T-cell (primary cell): Measurements from ENCODE around the gene SSBP2. TPM values are rescaled to one million over a fixed set of nuclear protein-coding genes. Genes with fewer than 3 reads are reported as not detected.

Source experiments
- ATAC-seq, 4 experiments: fragments of 200-7000 bp in 3 of 4; fragments of 150-1000 bp in 1 of 4; cut with Tn5 transposase; replicated peaks in 1 of 4; 1 replicate in 3 of 4; 2 replicates in 1 of 4; pipeline ENCODE4 v1.10.0; 2021; ENCODE audit warnings: moderate library complexity in 3 of 4, mild to moderate bottlenecking in 2 of 4, moderate number of reproducible peaks in 1 of 4
- CTCF ChIA-PET, 2 donors: fragments of 300-600 bp; sonication (Branson Sonifier 250); formaldehyde crosslinking; loops; one replicate each; lab custom pipeline; 2022; ENCODE audit warnings: antibody characterized with exemption in 2 of 2; lab: Charles Lee
- POLR2A ChIA-PET, 2 donors: fragments of 300-600 bp; sonication (Branson Sonifier 250); formaldehyde crosslinking; loops; one replicate each; lab custom pipeline; 2022; ENCODE audit warnings: antibody characterized with exemption in 2 of 2; lab: Charles Lee
- DNase-seq, 35 experiments: peaks; one replicate each; pipeline versions ENCODE4 v3.0.0 to v3.0.0-alpha.2; 2013 to 2023
- H3K27ac ChIP-seq: one replicate; pipeline ENCODE4 v1.5.1; 2013; ENCODE audit warnings: low read length
- H3K27me3 ChIP-seq, 2 experiments: replicated peaks in 1 of 2; 1 replicate in 1 of 2; 2 replicates in 1 of 2; pipeline versions ENCODE4 v1.6.1 to v1.7.0; 2013; ENCODE audit warnings: low read length in 1 of 2, mixed read lengths in 1 of 2; ENCODE audit not compliant: control insufficient read depth in 2 of 2, insufficient read depth in 2 of 2; ENCODE audit errors: extremely low read depth in 1 of 2
- H3K36me3 ChIP-seq, 2 donors: 1 replicate in 1 of 2; 2 replicates in 1 of 2; pipeline versions ENCODE4 v1.6.1 to v1.7.0; 2013; ENCODE audit warnings: low read length in 1 of 2; ENCODE audit not compliant: control insufficient read depth in 2 of 2, insufficient read depth in 1 of 2; ENCODE audit errors: extremely low read depth in 1 of 2
- H3K4me1 ChIP-seq, 2 experiments: 1 replicate in 1 of 2; 2 replicates in 1 of 2; pipeline versions ENCODE4 v1.6.1 to v1.7.0; 2013; ENCODE audit warnings: low read length in 2 of 2, mixed read lengths in 1 of 2; ENCODE audit not compliant: insufficient read depth in 2 of 2, control insufficient read depth in 1 of 2; ENCODE audit errors: extremely low read depth in 1 of 2
- H3K4me3 ChIP-seq, 2 donors: 1 replicate in 1 of 2; 2 replicates in 1 of 2; pipeline versions ENCODE4 v1.5.1 to v1.7.0; 2013; ENCODE audit warnings: mild to moderate bottlenecking in 2 of 2, low read length in 1 of 2, moderate library complexity in 1 of 2; ENCODE audit not compliant: control insufficient read depth in 1 of 2; ENCODE audit errors: extremely low read depth in 1 of 2
- H3K9me3 ChIP-seq: 2 replicates; pipeline ENCODE4 v1.7.0; 2013
- H3K27ac Mint-ChIP-seq, 2 donors: one replicate each; pipeline ENCODE4 v1.8.0; 2020 to 2021; ENCODE audit warnings: mild to moderate bottlenecking in 2 of 2, mixed read lengths in 2 of 2
- H3K27me3 Mint-ChIP-seq, 2 donors: one replicate each; pipeline ENCODE4 v1.8.0; 2021 to 2022; ENCODE audit warnings: mixed read lengths in 2 of 2
- H3K36me3 Mint-ChIP-seq: one replicate; pipeline ENCODE4 v1.8.0; 2021; ENCODE audit warnings: mixed read lengths
- H3K4me1 Mint-ChIP-seq, 3 donors: one replicate each; pipeline ENCODE4 v1.8.0; 2020 to 2022; ENCODE audit warnings: mixed read lengths in 3 of 3, mild to moderate bottlenecking in 1 of 3
- H3K4me3 Mint-ChIP-seq, 3 donors: one replicate each; pipeline ENCODE4 v1.8.0; 2020 to 2022; ENCODE audit warnings: mild to moderate bottlenecking in 3 of 3, mixed read lengths in 3 of 3, moderate library complexity in 3 of 3
- H3K9me3 Mint-ChIP-seq, 3 donors: one replicate each; pipeline ENCODE4 v1.8.0; 2020 to 2022; ENCODE audit warnings: mixed read lengths in 3 of 3
- WGBS: methylation state at CpG from one replicate; pipeline ENCODE4 v1.1.5; 2013; ENCODE audit warnings: missing lambda C conversion rate; ENCODE audit not compliant: insufficient coverage; 5-methylcytosine and 5-hydroxymethylcytosine counted together
- total RNA-seq, 35 experiments: library from RNA in 6 of 35; stranded (reverse) in 6 of 35; fragments of 120-200 nt in 1 of 35; gene quantifications; one replicate each; pipeline versions ENCODE4 v1.2.1 to v1.2.4 and lab custom pipeline; 2013 to 2026

The SSBP2 gene
- total RNA-seq, 5 donors from 2014 or later (not counting 1 experiment from before 2014, with no cell fraction given), result 31.1 to 44.9 (median 35.8) TPM

DNA sequence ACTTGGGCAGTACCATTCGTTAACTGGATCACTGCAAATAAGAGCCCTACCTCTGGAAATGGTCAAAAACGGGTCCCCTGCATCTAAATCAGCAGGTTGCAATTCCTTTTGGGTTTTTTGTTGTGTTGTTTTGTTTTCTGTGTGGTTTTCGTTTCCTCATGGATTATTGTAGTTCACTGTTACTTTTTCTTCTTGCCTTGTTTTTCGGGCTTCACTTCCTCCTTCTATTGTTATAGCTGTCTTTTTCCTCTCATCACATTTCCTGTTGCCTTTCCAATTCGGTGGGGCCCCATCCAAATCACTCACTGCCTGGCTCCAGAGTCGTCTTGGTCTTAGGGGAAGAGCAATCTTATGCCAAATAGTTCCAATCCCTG is 8.7 kb upstream of the SSBP2 start:
- 78% methylated on average over 1 of the region's 6 CpGs for WGBS
- Histone ChIP-seq H3K27me3 (no peaks in the 10 kb centered on the region), H3K9me3 (no peaks in the 10 kb centered on the region), H3K4me3 (no peak overlapping the region), H3K4me1 (peaks cover 0 to 12% of the 10 kb centered on the region in 2 experiments), H3K36me3 (no peaks in the 10 kb centered on the region), H3K27ac (no peak overlapping the region)
- ChIA-PET POLR2A (no interaction called here), CTCF (interaction anchor here in 1 of 2 donors (0.7 kb wide), 1 partner anchor 55 kb away, joined by 4 read pairs; no protein-coding TSS in a partner anchor)
- H3K36me3 Mint-ChIP-seq, result no peaks in the 10 kb centered on the region
- no peak for ATAC-seq
- no peaks in the 10 kb centered on the region for H3K9me3 Mint-ChIP-seq
- H3K4me1 Mint-ChIP-seq, result peaks cover 15 to 35% (median 28%) of the 10 kb centered on the region in 3 donors
- H3K4me3 Mint-ChIP-seq, result peak overlapping the region in 1 of 3 donors; percentile 11
- peaks cover 0 to 3% of the 10 kb centered on the region in 2 donors for H3K27me3 Mint-ChIP-seq
- no peak overlapping the region for H3K27ac Mint-ChIP-seq
- no peak for DNase-seq

DNA sequence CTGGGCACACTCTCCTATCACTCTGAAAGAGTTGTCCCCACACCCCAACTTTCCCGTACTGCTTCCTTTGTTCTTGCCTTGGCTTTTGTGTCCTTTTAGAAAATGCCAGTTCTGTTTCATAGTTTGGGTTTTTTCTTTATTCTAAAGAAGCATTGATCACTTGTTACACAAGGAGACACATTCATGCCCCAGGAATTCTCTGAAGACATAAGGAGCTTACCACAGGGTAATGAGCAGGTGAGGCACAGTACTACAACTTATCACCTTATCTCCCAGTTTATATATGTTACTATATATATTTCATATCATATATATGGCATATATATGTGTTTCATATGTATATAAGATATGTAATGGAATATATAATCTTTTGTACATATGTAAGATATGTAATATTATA is 6.5 kb upstream of the SSBP2 start:
- WGBS, result no CpG with 5 or more reads among the region's 1 CpG
- DNase-seq, result no peak
- no peaks in the 10 kb centered on the region for H3K36me3 ChIP-seq
- no peak for ATAC-seq
- H3K27ac ChIP-seq, result no peak overlapping the region
- Mint-ChIP-seq H3K36me3 (no peaks in the 10 kb centered on the region), H3K27ac (no peak overlapping the region), H3K27me3 (peaks cover 0 to 3% of the 10 kb centered on the region in 2 donors), H3K4me3 (no peak overlapping the region), H3K4me1 (peaks cover 15 to 38% (median 28%) of the 10 kb centered on the region in 3 donors), H3K9me3 (no peaks in the 10 kb centered on the region)
- POLR2A ChIA-PET, result no interaction called here
- CTCF ChIA-PET, result interaction anchor here in 1 of 2 donors (1.0 kb wide), 1 partner anchor 94 kb away, joined by 4 read pairs; no protein-coding TSS in a partner anchor
- no peaks in the 10 kb centered on the region for H3K9me3 ChIP-seq
- H3K4me3 ChIP-seq, result no peak overlapping the region
- H3K27me3 ChIP-seq, result no peaks in the 10 kb centered on the region
- peaks cover 0 to 12% of the 10 kb centered on the region in 2 experiments for H3K4me1 ChIP-seq

DNA sequence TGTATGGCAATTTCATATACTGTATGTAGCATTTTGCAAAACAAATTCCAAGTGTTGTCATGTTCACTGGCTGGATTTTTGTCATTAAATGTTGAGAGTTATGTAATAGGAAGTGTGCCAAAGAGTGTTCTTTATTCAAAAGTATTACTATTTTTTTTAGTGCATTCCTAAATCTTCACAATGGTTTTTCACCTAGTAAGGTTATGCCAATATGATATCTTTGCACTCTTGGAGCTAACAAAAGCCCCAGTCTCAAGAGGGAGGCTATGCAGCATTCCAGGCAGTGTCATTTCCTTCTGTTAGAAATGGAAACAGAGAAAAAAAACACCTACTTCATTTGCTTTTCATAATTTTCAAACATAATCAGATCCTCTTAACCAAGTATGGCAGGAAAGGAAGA is 5.1 kb upstream of the SSBP2 start:
- H3K4me1 Mint-ChIP-seq, result peaks cover 15 to 37% (median 26%) of the 10 kb centered on the region in 3 donors
- no peak overlapping the region for H3K4me3 Mint-ChIP-seq
- no peaks in the 10 kb centered on the region for H3K9me3 ChIP-seq
- ChIA-PET POLR2A (interaction anchor here in 1 of 2 donors (1.1 kb wide), 1 partner anchor 47 kb away, joined by 4 read pairs; no protein-coding TSS in a partner anchor), CTCF (no interaction called here)
- H3K27me3 ChIP-seq, result no peaks in the 10 kb centered on the region
- no peak overlapping the region for H3K27ac ChIP-seq
- H3K9me3 Mint-ChIP-seq, result no peaks in the 10 kb centered on the region
- H3K27ac Mint-ChIP-seq, result no peak overlapping the region
- ATAC-seq (no peak), DNase-seq (no peak)
- no peaks in the 10 kb centered on the region for H3K36me3 ChIP-seq
- peaks cover 0 to 3% of the 10 kb centered on the region in 2 donors for H3K27me3 Mint-ChIP-seq
- peaks cover 6 to 15% of the 10 kb centered on the region in 2 experiments for H3K4me1 ChIP-seq
- no peak overlapping the region for H3K4me3 ChIP-seq
- no peaks in the 10 kb centered on the region for H3K36me3 Mint-ChIP-seq

DNA sequence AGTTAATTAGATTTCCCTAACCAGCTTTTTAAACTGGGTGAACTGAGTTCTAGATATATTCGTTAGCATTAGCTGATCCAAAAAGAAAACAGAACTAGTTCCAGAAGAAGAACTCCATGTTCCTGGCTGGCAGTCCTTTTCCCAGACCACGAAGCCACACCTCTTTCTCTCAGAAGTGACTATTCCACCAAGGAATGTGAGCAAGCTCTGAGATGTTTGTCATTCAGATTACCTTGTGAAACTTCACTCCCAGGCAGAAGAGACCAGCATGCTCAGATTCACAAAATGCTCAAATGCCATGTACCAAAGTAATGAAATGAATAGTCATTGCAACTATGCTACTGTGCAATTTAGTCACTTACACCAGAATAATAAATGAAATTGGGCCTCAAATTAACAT is 4.4 kb upstream of the SSBP2 start:
- Histone ChIP-seq H3K27me3 (no peaks in the 10 kb centered on the region), H3K4me3 (no peak overlapping the region), H3K4me1 (peaks cover 6 to 15% of the 10 kb centered on the region in 2 experiments), H3K36me3 (no peaks in the 10 kb centered on the region), H3K27ac (no peak overlapping the region), H3K9me3 (no peaks in the 10 kb centered on the region)
- H3K36me3 Mint-ChIP-seq, result no peaks in the 10 kb centered on the region
- ChIA-PET POLR2A (interaction anchor here in 1 of 2 donors (0.6 to 1.1 kb wide), 2 partner anchors 45 to 46 kb away, joined by 4 read pairs; no protein-coding TSS in a partner anchor), CTCF (interaction anchor here in 1 of 2 donors (0.6 to 1.0 kb wide), 2 partner anchors 97 to 1198 kb away, joined by 3 to 4 read pairs; no protein-coding TSS in a partner anchor)
- H3K27me3 Mint-ChIP-seq, result peaks cover 0 to 3% of the 10 kb centered on the region in 2 donors
- no peak for ATAC-seq
- peaks cover 10 to 31% (median 21%) of the 10 kb centered on the region in 3 donors for H3K4me1 Mint-ChIP-seq
- WGBS, result 78% methylated on average over 2 of the region's 2 CpGs
- H3K9me3 Mint-ChIP-seq, result no peaks in the 10 kb centered on the region
- no peak overlapping the region for H3K4me3 Mint-ChIP-seq
- H3K27ac Mint-ChIP-seq, result no peak overlapping the region
- no peak for DNase-seq

DNA sequence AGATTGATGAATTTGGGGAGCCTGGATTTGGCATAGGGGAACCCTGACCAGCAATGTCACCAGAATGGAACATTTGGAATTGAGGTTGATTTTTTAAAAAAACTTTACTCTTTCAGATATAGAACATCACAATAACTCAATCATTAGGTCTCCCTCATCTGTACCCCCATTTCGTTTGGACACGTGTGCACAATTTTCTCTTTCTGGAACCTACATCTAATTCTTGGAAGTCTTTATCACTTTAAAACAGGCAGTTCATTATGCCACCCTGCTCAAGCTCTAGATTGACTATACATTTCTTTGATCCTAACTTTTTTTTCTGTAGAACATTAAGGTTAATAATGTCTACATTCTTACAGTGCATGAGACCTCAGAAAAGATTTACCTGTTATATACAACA is 3.7 kb upstream of the SSBP2 start:
- H3K27me3 Mint-ChIP-seq, result no peaks in the 10 kb centered on the region
- POLR2A ChIA-PET, result interaction anchor here (0.6 to 1.3 kb wide), 4 partner anchors 24 to 97 kb away, joined by 3 to 4 read pairs (median 4); no protein-coding TSS in a partner anchor
- no peak overlapping the region for H3K4me3 ChIP-seq

DNA sequence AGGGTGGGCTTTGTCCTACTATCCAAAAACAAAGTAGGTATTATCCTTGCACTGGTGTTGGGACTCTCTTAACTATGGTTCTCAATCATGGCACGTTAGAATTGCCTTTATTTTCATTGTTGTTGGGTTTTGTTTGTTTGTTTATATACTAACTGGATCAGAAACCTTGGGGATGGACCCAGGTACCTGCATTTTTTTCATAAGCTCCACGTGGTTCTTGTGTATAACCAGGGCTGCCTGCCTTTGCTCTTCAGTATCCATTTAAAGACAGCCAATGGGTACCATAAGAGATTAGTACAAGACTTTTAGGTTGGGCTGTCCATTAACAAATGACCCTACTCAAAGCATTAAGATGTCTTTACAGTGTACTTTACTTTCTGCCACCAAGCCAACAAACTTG is 2.5 kb upstream of the SSBP2 start:
- Mint-ChIP-seq H3K4me3 (peak overlapping the region in 1 of 3 donors; percentile 26), H3K36me3 (no peaks in the 10 kb centered on the region), H3K27ac (peak overlapping the region in 1 of 2 donors; percentile 12), H3K27me3 (no peaks in the 10 kb centered on the region), H3K4me1 (peaks cover 11 to 28% (median 20%) of the 10 kb centered on the region in 3 donors), H3K9me3 (no peaks in the 10 kb centered on the region)
- ChIA-PET CTCF (interaction anchor here in 1 of 2 donors (3.7 kb wide), 1 partner anchor 98 kb away, joined by 24 read pairs; no protein-coding TSS in a partner anchor), POLR2A (interaction anchor here in 1 of 2 donors (1.3 kb wide), 1 partner anchor 26 kb away, joined by 3 read pairs; no protein-coding TSS in a partner anchor)
- H3K4me3 ChIP-seq, result no peak overlapping the region
- WGBS, result no CpG with 5 or more reads among the region's 2 CpGs
- no peak overlapping the region for H3K27ac ChIP-seq
- H3K9me3 ChIP-seq, result no peaks in the 10 kb centered on the region
- ATAC-seq, result no peak
- peaks cover 12 to 17% of the 10 kb centered on the region in 2 experiments for H3K4me1 ChIP-seq
- DNase-seq, result no peak
- no peaks in the 10 kb centered on the region for H3K27me3 ChIP-seq
- no peaks in the 10 kb centered on the region for H3K36me3 ChIP-seq

More for the DNA sequence above, 3.7 kb upstream of the SSBP2 start:
- 94% methylated on average over 2 of the region's 2 CpGs for WGBS
- no peaks in the 10 kb centered on the region for H3K36me3 ChIP-seq
- no peaks in the 10 kb centered on the region for H3K9me3 Mint-ChIP-seq
- H3K4me1 Mint-ChIP-seq, result peaks cover 7 to 27% (median 18%) of the 10 kb centered on the region in 3 donors
- no peak overlapping the region for H3K27ac ChIP-seq
- no peaks in the 10 kb centered on the region for H3K27me3 ChIP-seq
- no peaks in the 10 kb centered on the region for H3K9me3 ChIP-seq
- no peaks in the 10 kb centered on the region for H3K36me3 Mint-ChIP-seq
- DNase-seq (no peak), ATAC-seq (no peak)
- H3K4me3 Mint-ChIP-seq, result no peak overlapping the region
- no peak overlapping the region for H3K27ac Mint-ChIP-seq
- CTCF ChIA-PET, result interaction anchor here in 1 of 2 donors (0.6 to 1.0 kb wide), 2 partner anchors 97 to 1198 kb away, joined by 3 to 4 read pairs; no protein-coding TSS in a partner anchor
- peaks cover 7 to 15% of the 10 kb centered on the region in 2 experiments for H3K4me1 ChIP-seq
